HG03025 (cell line): ENCODE results near the gene RBM26.
A peak's percentile ranks its signal among the peaks of the same experiment; 100 is the strongest.

Source experiments
- ATAC-seq: cut with Tn5 transposase; IDR thresholded peaks from one replicate; pipeline ENCODE4 v1.9.1; 2021; ENCODE audit warnings: mild to moderate bottlenecking, moderate library complexity; ENCODE audit not compliant: unreplicated experiment, low FRiP score

Gene RBM26, protein sequence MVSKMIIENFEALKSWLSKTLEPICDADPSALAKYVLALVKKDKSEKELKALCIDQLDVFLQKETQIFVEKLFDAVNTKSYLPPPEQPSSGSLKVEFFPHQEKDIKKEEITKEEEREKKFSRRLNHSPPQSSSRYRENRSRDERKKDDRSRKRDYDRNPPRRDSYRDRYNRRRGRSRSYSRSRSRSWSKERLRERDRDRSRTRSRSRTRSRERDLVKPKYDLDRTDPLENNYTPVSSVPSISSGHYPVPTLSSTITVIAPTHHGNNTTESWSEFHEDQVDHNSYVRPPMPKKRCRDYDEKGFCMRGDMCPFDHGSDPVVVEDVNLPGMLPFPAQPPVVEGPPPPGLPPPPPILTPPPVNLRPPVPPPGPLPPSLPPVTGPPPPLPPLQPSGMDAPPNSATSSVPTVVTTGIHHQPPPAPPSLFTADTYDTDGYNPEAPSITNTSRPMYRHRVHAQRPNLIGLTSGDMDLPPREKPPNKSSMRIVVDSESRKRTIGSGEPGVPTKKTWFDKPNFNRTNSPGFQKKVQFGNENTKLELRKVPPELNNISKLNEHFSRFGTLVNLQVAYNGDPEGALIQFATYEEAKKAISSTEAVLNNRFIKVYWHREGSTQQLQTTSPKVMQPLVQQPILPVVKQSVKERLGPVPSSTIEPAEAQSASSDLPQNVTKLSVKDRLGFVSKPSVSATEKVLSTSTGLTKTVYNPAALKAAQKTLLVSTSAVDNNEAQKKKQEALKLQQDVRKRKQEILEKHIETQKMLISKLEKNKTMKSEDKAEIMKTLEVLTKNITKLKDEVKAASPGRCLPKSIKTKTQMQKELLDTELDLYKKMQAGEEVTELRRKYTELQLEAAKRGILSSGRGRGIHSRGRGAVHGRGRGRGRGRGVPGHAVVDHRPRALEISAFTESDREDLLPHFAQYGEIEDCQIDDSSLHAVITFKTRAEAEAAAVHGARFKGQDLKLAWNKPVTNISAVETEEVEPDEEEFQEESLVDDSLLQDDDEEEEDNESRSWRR

DNA sequence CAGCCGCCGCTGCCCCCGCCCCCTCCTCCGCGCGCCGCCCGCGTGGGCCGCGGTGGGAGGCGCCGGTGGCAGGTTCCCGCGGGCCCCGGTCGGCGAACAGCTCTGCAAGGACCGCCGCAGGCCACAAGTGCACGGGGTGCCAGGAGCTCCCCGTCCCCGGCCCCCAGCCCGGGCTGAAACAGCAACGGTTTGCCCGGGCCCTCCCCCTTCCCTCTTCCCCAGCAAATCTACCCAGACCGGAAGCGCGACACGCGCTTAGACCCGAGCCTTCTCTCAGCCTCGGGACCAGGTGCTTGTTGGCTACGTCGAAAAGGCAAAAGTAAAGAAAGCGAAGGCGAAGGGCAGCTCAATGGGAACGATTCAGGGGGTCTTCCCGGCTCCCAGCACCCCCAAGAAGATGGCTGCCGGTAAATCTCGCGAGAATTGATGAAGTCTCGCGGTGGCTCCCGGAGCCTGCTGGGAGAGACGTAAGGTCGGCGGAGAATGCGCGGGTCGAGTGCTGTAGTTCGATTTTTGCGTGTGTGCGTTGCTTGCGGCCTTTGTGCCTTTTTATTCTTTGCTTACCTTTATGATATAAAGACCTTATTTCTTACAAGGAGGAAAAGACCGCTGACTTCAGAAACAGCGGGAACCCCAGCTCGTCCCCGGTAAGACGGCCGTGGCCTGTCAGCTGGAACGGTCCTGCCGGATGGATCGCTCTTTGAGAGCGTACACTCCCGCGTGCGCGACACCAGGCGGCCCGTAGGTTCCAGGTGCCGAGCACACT is at the start of gene RBM26:
Gene RBM26 (minus strand): TSS at position 425 of the 766 bp plus-strand sequence. CDS start 481 bp downstream, outside the sequence.
- peak; percentile 76 for ATAC-seq

DNA sequence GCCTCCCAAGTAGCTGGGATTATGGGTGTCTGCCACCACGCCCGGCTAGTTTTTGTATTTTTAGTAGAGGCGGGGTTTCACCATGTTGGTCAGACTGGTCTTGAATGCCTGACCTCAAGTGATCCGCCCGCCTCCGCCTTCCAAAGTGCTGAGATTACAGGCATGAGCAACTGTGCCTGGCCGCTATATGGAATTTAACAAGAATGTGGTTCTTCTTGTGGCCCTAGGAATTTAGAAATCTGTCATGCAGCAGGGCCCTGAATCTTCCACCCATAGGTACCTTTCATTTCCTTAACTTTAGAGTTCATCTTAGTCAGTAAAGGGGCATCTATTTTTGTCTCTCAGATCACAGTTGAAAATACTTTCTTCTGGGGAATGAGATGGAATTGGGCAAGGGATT is 49.3 kb upstream of the RBM26 start:
- ATAC-seq, result no peak

DNA sequence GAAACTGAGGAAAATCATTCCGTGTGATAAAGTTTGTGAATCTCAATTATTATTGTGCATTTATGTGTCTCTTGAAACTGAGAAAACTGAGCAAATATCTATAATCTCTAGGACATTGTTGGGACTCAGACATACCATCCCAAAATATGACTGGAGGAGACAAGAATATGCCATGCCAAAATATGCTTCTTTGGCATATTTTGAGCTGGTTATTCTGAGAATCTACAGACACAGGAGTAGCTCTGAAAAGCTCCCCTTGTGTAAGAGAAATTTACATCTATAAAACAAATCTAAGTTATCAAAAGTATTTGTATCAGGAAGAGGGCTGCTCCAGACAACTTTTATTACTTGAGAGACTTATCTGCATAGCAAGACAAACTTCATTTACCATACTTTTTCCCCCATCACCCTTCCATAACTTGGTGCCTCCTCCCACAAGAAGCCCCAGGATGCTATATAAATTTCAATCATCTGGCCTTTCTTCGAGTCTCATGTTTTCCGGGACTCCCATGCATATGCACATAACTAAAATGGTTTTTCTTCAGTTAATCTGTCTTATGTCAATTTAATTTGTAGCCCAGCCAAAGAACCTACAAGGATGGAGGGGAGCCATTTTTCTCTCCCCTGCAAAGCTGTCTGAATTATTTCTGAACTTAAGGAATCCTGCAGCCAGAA is 46.3 kb upstream of the RBM26 start:
- ATAC-seq, result no peak

DNA sequence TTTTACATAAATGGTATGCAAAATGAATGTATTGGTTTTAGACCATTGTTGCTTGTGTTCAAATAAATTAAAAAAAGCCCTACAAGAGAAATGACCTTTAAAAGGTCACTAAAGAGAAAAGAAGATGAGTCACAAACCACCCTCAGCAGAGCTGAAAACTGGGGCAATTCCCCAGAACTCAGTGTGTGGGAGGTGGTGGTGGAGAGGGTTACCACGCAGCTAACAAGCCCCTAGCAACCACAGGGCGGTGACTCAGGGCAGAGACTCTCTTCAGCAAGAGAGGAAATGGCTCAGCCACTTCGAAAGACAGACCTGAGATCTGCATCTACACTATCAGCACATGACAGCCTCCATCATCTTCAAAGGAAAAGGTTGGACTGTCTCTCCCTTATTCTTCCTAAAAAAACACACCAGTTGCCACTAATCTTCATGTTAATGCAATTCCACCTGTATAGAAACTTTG is 45.5 kb upstream of the RBM26 start:
- peak; percentile 99 for ATAC-seq

DNA sequence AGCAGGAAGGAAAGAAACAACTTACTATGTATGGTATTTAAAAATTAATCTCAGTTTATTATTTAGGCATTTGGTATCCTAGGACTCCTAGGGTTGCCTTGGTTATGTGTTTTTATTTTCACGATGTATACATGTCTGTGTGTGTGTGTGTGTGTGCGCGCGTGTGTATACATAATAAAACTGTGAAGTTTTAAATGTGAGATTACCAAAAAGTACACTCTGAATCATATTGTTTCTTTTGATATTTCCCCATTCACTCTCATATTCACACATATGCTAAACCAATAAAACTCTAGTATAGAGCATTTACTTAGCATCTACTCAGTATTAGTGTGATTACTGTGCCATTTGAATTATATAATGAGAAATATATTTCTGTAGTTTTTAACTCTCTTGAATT is 44.1 kb upstream of the RBM26 start:
- ATAC-seq, result no peak

DNA sequence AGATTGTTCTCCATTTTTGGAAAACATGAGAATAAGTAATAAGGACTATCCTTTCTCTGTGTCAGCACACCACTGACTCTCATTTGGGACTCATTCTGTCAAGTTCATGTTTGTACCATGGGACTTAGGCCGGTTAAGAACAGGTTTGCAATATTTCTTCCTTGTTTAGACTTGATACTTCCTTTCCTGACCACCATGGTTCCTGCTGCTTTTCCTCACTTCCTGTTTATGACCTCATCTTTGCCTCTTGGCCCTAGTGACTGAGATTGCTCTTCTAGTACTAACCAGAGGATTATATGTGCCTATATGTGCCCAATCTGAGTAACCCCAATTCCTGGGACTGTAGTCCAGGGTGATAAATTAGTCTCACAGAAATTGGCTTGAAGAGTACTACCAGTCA is 42.4 kb upstream of the RBM26 start:
- no peak for ATAC-seq

DNA sequence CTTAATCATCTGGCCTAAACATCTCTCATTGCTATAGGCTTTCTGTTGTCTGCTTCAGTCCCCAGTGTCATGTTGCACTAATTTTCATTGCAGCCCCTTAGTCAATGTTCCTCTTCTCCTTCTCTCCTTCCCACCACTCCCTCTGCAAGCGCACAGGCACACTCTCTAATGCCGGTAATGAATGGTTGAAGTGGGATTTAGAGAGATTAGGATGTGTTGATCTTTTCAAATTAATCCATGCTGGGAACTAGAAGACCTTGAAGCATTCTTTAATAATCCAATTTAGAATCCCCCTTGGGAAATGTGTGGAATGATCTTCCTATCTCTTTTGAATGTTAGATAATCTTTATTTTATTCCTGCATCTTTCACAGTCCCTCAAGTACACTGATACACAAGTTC is 41.7 kb upstream of the RBM26 start:
- ATAC-seq, result no peak

DNA sequence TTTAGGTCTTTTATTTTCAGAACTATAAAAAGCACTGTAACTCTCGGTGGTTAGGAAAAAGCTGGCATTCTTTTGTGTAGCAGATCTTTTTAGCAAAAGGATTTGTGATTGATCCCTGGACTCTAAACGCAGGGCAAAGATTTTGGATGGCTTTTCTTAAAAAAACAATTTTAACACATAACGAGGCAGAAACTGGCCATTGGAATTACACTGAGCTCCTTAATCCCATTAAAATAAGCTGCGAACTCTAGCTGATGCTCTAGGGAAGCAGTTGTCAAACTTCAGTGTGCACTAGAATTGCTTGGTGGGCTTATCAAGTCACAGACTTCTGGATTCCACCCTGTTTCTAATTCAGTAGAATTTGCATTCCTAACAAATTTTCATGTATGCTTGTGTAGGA is 41.1 kb upstream of the RBM26 start:
- no peak for ATAC-seq

DNA sequence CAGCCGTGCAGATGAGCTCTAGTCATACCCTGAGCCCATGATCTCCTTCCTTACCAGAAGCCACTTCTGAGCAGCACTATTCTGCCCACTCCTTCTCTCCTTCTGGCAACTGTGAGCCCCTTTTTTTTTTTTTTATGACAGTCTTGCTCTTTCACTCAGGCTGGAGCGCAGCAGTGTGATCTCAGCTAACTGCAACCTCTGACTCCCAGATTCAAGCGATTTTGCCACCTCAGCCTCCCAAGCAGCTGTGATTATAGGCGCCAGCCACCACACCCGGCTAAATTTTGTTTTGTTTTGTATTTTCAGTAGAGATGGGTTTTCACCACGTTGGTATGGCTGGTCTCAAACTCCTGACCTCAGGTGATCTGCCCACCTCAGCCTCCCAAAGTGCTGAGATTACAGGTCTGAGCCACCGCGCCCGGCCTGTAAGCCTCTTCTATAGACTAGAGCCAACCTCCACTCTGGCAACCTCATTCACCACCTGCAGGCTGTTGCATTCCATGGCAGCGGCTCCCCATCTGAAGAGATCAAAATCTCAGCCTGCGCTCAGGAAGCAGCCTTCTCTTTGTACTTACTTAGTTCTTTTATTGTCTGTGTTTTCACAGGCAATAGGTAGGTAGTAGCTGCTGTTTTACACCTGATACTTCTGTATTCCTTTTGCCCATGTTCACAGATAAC is 40.1 kb upstream of the RBM26 start:
- ATAC-seq, result no peak

DNA sequence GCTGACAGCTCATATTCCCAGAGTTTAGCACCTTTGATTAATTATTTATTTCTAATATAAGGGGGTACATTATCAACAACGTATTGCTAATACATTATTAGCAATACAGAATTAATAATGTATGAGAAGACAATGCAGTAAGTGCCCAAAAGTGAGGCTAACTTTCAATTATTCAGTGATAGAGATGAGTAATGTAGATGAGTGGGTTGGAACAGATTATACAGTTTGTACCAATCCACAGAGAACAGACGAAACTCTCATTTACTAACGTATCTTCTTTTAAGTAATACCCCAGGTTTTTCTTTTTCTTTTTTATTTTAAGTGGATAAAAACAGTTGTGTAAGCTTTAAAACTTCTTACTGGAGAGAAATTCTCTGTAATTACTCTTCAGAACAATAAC is 36.7 kb upstream of the RBM26 start:
- ATAC-seq, result no peak

DNA sequence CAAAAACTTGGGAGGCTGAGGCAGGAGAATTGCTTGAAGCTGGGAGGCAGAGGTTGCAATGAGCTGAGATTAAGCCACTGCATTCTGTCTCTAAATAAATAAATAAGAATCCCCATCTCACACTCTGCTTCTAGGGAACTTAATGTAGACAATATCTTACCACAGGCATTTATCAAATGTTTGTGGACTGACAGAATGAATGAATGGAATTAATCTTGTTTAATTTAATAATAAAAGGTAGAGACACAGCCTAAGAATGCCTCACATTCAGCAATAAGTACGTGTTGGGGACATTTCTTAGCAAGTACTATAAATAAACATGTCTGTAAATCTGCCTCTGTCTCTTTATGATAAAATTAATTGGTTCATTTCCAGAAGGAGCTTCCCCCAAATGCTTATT is 36.2 kb upstream of the RBM26 start:
- ATAC-seq, result no peak

DNA sequence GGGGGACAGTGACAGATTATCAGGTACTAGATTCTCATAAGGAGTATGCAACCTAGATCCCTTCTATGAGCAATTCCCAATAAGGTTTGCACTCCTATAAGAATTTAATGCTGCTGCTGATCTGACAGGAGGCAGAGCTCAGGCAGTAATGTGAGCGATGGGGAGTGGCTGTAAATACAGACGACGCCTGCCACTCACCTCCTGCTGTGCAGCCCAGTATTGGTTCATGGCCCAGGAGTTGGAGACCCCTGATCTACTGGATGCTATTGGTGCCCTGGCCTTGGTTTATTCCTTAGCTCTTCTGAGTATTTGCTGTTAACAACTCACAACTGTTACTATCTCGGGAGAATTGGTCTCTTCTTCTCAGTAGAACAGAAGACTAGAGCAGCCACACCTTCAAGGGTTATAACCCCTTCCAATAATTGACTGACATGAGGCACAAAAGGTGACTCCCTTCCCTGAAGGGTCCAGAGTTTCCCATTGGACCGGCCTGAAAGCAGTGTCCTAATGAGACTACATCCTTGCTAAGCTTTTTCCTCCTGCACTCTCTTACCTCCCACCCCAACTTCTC is 35.0 kb upstream of the RBM26 start:
- ATAC-seq, result no peak

DNA sequence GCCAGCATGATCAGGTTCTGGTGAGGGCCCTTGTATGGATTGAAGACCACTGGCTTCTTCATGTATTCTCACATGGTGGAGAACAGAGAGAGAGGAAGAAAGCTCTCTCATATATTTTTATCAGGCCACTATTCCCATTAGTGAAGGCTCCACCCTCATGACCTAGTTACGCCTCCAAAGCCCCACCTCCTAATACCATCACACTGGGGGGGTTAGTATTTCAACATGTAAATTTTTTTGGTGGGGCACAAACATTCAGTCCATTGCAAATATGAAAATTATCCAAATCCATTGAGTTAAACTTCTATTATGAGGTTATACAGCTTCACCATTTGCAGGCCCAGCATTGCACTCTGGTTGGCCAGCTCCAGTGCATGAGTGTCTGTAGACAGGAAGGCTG is 33.2 kb upstream of the RBM26 start:
- no peak for ATAC-seq

DNA sequence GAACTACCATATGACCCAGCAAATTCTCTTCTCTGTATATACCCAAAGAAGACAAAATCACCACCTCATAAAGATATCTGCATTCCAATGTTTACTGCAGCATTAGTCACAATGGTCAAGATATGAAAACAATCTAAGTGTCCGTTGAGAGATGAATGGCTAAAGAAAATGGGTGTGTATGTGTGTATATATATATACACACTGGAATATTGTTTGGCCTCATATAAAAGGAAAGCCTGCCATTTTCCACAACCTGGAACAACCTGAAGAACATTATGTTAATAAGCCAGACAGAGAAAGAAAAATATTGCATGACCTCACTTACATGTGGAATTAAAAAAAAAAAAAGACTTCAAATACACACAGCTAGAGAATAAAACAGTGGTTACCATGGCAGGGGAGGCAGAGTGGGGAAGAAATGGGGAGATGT is 29.5 kb upstream of the RBM26 start:
- no peak for ATAC-seq

DNA sequence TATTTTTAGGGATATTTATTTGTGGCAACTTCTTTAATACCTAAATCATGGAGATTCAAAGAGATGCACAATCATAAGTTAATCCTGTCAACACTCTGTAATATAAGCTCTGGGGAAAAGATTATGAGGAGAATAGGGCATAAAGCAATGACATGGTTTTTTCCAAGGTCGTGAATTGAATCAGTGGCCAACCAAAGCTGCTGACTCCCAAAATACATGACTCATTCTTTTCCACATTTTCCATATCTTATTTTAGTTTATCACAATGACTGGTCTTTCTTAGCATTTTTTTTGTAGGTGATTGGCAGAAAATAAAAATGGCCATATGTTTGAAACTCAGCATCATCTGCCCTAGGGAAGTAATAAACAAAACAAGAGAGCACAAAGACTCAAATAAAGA is 28.5 kb upstream of the RBM26 start:
- ATAC-seq, result no peak

DNA sequence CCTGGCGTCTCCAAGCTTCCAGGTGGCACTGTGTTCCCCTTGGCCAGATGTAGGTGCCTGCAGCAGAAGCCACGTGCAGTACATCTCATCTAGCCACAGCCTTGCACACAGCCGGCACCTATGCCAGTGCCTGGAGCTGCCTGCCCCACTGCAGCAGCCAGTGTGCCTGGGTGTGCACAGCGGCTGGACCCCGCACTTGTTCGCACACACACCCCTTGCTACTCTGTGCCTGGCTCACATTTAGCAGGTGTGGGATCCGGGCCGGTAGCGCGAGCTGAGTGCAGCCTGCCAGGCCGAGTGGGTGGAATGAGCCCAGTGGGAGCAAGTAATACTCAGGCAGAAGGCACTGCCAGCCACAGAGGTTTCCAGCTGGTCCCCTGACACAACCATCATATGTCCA is 26.9 kb upstream of the RBM26 start:
- ATAC-seq, result no peak

DNA sequence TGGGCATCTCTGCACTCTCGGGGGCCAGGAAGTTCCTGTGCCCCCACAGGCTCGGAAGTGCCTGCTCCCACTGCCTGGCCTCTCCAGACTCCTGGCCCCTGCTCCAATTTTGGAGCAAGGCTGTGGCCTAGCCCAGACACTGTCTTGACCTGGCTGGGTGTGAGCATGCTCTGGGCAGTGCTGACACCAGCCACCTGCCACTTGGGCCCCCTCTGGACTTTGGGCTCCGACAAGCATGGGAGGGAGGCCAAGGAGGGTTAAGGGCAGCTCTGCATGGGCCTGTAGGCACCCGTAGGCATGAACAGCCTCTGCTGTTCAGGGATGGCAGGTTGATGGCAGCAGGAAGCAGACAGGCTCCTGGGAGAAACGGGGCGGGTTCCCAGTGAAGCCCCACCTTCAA is 26.0 kb upstream of the RBM26 start:
- ATAC-seq, result no peak

DNA sequence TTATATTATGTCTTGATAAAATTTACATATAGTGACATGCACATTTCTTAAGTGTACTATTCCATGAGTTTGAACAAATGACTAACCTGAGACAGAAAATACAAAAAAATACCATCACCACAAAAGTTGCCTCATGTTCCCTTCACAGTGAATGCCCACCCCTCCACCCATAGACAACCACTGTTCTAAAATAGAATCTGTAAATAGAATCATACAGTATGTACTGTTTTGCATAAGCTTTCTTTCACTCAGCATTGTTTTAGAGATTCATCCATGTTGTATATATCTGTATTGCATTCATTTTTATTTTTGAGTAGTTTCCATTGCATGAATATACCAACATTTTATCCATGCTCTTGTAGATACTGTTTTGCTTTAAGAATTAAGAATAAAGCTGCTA is 23.3 kb upstream of the RBM26 start:
- ATAC-seq, result no peak

DNA sequence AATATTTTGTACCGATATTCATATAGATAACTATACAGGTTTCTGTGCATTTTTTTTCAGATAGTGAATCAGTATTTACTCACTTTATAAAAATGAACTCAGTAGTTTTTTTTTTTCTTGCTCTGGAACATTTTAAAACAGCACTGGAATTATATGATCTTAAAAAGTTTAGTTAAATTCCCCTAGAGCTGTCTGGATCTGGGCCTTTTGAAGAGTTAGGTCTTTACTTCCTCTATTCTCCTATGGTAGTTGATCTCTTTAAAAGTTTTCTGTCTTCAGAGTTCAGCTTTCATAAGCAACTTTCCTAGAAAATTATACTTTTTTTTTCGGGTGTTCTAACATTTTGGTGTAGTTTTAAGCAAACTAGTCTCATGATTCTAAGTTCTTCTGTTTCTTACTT is 21.8 kb upstream of the RBM26 start:
- ATAC-seq, result no peak
